ENCODE results near the gene PARP1.
"Not testable (repeated sequence)": the region's sequence is repeated elsewhere in the genome, so short reads cannot be mapped to it uniquely, and the experiment has no call there.

PARP1 gene

DNA sequence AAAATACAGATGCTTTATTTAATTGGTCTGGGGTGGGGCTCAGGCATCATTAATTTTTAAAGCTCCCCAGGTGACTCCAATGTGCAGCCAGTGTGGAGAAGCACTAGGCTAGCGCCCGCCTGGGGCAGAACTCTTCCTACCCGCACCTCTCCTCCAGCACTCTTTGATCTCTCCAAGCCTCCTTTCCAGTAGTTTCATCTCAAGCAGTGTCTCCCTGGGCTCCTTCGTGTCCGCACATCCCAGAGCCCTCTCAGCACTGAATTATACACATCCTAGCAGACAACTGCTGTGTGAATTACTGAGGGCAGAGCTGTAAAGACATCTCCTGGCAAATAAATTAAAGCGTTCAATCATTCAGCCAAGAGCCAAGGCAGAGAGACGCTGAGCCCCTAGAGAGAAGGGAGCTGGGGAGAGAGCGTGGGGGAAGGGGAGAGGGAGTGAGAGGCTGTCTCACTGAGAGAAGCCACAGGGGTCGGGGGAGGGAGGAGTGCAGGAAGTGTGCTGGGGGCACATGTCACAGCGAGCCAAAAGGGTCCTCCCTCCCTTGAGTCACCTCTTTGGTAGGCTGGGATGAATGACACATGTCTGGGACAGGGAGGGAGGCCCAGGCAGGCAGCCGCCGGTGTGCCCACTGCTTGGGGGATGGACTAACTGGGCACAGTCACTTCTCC, 21.0 kb upstream of the PARP1 start:
- FAIRE-seq: no peak

DNA sequence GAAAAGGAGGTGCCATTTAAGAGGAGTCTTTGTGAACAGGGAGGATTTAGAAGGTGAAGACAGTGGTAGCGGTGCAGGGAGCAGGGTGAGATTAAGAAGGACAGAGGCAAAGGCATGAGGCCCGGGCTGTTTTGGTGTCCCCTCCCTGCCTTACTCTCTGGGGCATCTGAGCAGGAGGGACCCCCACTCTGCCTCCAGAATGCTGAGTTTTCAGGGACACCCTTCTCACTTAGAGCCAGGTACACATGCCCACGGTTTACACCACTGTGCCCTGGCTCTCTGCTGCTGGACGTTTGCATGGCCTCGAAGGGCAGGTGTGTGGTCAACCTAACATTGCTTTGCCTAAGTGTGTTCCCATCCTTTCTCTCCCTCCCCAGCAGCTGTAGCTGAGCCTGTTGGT, 20.5 kb upstream of the PARP1 start:
- FAIRE-seq: no peak

DNA sequence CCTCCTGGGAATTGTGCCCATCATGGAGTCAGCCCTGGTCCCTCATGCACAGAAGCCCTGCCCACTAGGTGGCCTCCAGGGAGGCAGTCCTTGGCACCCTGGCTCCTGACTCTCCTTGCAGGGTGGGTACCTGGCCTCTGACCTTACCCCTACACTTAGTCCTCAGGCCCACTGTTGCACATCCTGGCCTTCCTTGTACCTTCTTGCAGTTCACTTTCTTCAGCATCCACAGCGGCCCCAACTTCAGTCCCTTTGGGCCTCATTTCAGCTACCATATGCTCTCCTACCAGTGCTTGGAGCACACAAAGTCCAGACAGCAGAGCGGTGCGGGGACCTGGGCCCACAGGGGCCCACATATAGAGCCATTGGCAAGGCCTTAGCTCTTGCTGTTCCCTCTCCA, 19.2 kb upstream of the PARP1 start:
- FAIRE-seq: no peak

DNA sequence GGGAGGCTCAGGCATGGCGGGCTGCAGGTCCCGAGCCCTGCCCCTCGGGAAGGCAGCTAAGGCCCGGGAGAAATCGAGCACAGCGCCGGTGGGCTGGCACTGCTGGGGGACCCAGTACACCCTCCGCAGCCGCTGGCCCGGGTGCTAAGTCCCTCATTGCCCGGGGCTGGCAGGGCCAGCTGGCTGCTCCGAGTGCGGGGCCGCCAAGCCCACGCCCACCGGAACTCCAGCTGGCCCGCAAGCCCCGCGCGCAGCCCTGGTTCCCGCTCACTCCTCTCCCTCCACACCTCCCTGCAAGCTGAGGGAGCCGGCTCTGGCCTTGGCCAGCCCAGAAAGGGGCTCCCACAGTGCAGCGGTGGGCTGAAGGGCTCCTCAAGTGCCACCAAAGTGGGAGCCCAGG, 18.5 kb upstream of the PARP1 start:
- FAIRE-seq: not testable (repeated sequence)

DNA sequence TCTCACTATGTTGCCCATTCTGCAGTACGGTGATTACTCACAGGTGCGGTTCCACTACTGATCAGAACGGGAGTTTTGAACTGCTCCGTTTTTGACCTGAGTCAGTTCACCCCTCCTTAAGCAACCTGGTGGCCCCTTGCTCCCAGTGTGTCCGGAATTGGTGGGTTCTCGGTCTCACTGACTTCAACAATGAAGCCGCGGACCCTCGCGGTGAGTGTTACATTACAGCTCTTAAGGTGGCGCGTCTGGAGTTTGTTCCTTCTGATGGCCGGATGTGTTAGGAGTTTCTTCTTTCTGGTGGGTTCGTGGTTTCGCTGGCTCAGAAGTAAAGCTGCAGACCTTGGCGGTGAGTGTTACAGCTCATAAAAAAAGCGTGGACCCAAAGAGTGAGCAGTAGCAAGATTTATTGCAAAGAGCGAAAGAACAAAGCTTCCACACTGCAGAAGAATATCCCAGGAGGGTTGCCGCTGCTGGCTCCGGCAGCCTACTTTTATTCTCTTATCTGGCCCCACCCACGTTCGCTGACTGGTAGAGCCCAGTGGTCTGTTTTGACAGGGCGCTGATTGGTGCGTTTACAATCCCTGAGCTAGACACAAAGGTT, 17.6 kb upstream of the PARP1 start:
- no peak for FAIRE-seq

DNA sequence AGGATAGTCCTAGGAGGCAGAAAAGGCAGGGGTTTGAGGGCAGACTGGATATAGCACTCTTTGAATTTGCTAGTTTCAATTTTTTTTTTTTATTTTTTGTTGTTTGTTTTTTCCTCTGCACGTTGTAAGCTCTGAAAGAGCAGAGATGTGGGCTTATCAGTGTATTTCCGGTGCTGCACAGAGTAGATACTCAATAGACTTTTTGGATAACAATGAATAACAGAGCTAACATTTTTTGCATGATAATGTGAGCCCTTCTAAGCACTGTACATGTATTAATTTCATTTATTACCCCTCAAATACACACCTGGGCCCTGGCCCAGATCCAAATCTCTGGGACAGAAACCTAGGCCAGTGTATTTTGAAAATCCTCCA, 17.1 kb upstream of the PARP1 start:
- no peak for FAIRE-seq

DNA sequence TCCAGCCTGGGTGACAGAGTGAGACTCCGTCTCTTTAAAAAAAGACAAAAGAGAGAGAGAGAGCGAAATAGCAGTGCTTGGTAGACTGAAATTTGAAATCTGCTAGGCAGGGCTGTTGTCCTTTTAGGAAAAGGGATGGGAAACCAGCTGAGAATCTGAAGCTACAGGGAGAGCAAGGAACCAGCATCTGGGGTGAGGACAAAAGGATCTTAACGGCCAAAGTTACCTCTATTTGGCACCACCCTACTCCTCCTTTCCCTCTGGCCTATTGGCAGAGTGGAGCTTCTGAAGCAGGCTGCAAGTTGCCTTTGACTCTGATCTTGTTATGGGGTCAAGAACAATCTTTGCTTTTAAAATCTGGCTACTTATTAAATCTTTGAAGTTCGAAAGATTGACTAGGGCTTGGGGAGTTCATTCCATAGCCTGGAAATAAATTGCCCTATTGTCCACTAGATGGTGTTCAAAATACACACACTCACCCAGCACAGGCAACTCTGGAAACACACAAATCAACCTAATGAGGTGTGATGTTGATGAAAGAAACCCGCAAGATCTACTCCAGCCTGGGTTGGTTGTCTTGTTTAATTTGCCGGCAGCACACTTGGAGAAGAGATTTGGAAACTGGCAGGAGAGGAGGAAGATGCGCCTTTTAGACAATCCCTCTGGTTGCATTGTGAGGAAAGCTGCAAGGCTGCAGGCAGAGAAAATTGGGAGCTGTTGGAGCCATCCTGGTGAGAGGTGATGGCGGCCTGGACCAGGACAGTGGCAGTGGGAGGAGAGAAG, 16.5 kb upstream of the PARP1 start:
- peak; percentile 51 for FAIRE-seq

DNA sequence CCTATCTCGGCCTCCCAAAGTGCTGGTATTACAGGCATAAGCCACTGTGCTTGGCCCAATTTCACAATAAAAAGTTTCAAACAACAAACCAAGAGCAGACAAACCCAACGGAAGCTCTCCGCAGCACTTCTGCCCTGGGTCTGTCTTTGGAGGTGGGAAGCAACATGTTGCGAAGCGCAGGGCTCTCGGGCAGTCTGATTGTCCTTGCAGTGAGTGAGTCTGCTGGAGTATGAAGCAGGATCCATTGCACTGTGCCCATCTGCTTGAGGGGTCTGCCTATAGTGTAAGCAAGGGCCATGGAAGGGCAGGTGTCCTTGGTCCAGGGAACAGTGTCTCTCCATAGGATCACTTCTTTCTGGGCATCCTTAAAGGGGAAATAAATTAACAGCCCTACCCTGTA, 14.6 kb upstream of the PARP1 start:
- FAIRE-seq: no peak

DNA sequence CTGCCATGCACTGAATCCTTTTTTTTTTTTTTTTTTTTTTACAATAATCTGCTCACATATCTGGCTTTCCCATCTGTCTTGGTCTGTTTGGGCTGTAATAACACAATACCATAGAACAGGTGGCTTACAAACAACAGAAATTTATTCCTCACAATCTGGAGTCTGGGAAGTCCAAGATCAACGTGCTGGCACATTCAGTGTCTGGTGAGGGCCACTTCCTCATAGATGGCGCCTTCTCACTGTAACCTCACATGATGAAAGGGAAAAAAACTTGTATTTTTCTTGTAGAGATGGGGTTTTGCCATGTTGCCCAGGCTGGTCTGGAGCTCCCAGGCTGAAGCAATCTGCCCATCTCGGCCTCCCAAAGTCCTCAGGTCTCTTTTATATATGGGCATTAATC, 13.0 kb upstream of the PARP1 start:
- no peak for FAIRE-seq

DNA sequence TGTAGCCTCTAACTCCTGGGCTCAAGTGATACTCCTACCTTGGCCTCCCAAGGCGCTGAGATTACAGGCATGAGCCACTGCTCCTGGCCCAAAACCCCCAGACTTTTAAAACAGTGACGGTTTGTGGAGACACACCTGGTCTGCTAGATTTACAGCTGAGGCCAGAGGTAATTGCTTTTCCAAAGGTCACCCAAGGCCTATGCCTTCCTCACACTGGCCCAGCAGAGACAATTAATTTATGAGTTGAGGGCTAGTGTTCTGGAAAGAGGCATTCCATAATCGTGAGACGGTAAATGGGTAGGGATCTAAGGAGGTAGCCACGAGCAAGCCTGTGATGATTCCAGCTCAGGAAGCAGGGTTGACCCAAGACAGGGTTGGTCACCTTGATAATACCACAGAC, 12.4 kb upstream of the PARP1 start:
- no peak for FAIRE-seq

DNA sequence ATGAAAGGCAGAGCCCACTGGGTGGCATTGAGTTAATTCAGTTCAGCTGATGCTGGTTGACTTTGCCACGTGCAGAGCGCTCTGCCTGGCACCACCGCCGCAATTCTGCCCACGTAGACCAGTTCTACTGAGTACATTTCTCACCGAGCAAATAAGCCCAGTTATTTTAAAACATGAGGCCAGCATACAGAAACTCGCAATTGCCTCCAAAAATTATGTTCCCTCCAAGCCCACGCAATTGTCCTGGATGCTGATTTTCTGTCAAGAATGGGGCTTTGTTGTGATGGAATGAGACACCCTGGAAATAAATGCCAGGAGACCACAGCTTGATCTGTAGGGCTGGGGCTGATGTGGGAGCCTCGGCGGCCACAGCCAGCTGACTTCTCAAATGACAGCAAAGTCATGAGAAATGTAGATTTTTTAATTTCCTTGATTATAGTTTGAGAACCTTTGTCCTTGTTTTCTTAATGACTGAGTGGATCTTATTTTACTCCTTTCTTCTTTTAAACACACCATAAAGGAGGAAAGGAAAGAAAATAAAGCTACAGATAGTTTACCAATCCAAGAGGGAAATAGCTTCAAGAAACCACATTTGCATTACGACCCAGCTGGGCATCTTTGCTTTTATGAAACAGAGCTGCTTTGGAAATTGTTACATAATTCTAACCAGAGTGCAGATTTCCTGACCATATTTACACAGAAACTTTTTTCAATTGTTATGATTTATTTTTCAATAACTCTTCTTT, 11.6 kb upstream of the PARP1 start:
- FAIRE-seq: no peak

DNA sequence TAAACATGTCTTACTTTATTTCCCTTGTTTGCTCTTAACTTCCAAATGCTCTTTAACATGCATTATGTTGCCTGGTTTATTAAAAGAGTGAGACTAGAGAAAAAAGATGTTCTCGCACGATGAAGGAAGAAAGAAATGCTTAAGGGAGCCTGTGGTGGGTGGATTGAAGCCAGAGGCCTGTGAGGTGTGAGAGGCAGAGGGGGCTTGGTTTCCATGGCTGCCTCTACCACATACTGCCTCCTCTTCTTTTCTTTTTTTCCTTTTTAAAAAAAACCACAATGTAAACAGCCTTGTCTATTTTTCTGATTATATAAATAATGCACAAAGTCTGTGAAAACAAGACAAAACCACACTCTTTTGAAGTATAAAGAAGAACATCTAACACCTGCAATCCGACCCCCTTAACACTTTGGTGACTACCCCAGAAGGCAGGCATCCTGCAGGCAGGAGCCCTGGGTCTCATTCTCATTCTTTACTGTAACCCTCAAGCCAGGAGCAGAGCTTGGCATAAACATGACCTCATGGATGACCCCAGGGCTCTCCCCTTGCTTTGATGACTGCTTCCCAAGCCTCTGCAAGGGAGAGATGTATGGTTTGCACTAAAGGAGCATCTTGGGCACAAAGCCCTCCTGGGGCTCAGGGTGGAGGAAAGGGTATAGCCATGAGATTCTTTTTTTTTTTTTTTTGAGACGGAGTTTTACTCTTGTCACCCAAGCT, 10.1 kb upstream of the PARP1 start:
- FAIRE-seq: no peak

DNA sequence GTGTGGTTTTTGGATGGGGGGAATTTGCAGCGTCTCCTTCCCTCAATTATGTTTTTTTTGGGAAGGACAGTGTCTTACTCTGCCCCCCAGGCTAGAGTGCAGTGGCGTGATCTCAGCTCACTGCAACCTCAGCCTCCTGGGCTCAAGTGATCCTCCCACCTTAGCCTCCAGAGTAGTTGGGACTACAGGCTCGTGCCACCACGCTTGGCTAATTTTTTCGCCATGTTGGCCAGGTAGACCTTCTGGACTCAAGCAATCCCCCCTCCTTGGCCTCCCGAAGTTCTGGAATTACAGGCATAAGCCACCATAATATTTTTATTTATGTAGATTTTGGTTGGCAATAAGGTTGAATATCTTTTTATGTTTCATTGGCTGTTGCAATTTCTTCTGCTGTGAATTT, 9.5 kb upstream of the PARP1 start:
- no peak for FAIRE-seq

DNA sequence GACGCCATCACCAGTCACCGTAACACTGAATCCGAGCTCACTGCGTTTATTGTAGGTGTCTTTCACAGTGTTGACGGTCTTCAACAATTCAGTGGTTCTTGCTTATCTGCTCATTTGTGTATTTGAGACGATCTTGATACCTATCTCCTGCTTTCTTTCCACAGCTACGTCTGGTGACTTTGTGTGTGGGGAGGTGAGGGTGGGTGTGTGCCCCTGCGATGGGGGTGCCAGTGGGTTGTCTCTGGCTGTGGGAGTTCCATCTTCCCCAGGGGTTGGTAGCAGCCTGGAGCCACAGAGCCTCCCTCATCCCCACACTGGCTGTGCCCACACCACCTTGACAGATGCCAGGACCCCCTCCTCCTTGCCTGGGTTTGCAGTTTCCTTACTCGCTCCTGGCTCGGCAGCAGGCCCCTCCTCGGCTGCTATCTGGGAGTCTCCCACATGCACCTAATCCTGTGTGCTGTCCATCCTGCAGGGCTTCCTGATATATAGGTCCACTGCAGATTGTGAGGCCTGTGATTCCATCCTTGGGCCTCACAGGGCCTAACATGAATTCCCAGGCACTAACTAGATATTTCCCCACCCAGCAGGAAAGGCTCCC, 6.3 kb upstream of the PARP1 start:
- no peak for FAIRE-seq

DNA sequence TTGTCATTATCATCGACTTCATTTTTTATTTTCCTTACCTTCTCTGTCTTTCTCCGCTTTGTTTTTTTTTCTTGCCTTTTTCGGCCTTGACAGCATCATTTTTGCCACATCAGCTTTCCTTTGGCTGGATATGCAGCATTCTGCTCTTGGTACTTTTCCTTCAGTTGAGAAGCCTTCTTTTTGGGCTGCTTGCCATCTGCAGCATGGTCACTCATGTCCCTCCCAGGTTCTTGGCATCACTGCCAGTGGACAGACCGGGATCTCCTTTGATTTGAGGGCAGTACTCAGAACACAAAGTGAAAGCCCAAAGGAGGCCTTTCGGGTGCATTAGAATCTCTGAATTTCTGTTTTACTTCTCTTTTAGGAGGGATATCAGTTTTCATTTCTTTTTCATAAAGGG, 3.7 kb upstream of the PARP1 start:
- no peak for FAIRE-seq

DNA sequence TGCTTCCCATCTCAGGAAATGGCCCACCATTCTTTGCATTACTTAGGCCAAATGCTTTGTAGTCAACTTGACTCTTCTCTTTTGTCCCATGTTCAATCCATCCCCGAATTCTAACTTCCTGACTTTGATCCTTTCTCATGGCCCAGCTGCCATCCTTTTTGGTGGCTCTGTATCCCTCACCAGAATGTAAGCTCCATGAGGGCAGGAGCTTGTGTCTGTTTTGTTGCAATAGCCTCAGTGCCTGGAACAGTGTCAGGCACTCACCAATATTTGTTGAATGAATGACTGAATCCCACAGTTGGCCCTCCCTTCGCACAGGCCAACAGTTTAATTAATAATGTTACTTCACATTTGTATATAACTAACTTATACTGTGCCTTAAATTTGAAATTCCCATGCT, 3.1 kb upstream of the PARP1 start:
- no peak for FAIRE-seq

DNA sequence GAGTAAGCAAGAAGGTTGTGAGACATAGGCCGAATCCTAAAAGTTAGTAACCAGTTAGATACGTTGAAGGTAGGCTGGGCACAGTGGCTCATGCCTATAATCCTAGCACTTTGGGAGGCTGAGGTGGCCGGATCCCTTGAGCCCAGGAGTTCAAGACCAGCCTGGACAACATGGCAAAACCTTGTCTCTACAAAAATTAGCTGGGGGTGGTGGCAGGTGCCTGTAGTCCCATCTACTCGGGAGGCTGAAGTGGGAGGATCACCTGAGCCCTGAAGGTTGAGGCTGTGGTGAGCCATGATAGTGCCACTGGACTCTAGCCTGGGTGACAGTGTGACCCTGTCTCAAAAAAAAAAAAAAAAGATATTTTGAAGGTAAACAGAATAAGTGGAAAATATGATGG, 1.5 kb upstream of the PARP1 start:
- no peak for FAIRE-seq

DNA sequence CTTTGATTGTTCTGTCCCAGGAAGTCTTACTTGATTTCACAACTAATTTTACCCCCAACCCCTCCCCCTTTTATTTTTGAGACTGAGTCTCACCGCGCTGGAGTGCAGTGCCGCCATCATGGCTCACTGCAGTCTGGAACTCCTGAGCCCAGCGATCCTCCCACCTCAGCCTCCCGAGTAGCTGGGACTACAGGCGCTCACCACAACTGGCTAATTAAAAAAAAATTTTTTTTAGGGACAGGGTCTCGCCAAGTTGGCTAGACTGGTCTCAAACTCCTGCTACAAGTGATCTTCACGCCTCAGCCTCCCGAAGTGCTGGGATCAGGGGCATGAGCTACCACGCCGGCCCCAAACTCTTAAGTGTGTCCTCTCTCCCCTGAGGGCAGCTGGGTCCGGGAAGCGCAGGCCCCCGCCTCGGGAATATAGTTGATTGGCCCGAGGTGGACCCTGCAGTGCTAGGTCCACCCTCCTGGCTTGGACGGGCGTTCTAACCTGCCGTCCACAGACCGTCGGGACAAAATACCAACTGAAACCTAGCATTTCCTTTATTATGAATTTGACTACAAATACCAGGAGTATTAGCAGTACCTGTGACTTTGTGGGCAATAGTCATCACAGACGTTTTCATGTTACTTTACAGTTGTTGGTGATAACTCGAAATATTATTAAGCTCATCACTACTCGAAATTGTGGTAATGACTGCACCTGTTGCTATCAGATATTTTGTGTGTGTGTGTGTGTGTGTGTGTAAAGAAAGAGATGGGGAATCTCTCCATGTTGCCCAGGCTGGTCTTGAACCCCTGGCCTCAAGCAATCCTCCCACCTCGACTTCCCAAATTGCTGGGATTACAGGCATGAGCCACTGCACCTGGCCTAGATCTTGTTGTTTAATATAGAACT, 642 bp upstream of the PARP1 start:
- no peak for FAIRE-seq

DNA sequence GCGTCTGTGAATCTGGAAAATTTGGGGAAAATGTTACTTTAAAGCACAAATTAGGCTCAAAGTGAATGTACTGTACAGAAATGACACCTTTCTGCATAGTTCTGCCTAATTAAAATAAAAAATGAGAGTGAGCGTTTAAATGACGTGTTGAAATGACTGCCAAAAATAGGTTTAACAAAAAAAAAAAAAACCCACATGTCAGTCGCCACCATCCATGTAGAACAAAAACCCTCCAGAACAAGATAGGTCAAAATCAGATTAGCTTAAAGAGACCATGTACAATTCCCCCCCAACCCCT, 745 bp downstream of the PARP1 start:
- no peak for FAIRE-seq

DNA sequence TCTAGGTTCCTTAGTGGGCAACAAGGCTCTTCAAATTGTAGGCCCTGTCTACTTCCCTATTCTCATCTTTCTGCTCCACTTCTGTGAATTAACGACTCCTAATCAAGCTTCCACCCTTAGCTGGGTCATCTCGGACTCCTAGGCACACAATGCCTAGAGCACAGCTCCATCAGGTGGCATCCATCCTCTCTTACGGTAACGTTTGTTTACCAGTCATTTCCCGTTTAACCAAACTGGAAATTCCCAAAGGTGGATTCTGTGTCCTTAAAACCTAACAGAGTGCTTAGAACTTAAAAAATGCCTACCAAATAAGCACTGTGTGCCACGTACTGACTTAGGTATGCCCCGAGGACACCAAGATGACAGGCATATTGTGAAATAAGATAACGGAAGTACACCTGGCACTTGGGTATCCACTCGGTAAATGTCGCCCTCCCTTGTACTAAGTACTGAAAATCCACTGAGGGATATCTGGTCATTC, 1.5 kb downstream of the PARP1 start:
- no peak for FAIRE-seq

DNA sequence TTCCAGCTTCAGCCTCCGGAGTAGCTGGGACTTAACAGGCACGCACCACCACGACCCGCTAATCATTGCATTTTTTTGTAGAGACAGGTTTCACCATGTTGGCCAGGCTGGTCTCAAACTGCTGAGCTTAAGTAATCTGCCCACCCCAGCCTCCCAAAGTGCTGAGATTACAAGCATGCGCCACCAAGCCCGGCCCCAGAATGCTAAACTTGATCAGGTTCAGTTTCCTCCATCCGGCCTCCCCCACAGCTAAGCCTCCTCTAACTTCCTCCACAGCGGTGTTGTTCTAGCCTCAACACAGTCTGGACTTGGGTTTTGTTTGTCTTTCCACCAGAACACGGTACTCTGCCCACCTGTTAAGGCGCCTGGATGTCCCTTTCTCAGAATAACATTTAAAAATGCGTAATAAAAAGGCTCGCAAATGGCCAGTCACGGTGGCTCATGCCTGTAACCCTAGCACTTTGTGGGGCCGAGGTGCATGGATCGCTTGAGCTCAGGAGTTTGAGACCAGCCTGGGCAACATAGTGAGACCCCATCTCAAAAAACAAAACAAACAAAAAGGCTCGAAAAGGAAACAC, 2.4 kb downstream of the PARP1 start:
- FAIRE-seq: no peak

All from G401.6 (cell line).